ENCODE data around the gene NCK2. TPM values are rescaled to one million over a fixed set of nuclear protein-coding genes. Genes with fewer than 3 reads are reported as not detected.

Gene NCK2
- total and polyA plus RNA-seq, 2 of the 4 experiments (the other 2 are of a cell fraction), result 15.8 to 22.2 TPM

GRCh38 chr2:105800036-105800713 lies 55.5 kb downstream of the NCK2 start:
- no peak overlapping the region for H3K56ac ChIP-seq (ENCODE audit: extremely low read depth, insufficient read depth, low read length)
- dilution Hi-C loops (cut with HindIII; ENCODE audit: low sequenced_read_pairs, unreplicated experiment) (no loop called here), intact Hi-C loops (cut with micrococcal nuclease) (loop anchor here (2.0 kb wide), 1 partner anchor 67 kb away; no protein-coding TSS in a partner anchor), in situ Hi-C loops (cut with MboI; ENCODE audit: low sequenced_read_pairs) (no loop called here)
- no peaks in the 10 kb centered on the region for H3K9me3 ChIP-seq (ENCODE audit: control insufficient read depth, insufficient read depth, low read length)
- no peaks in the 10 kb centered on the region for H3K27me3 ChIP-seq (ENCODE audit: control insufficient read depth, insufficient read depth, low read length)
- no peak overlapping the region for H2AK9ac ChIP-seq (replicated peaks; ENCODE audit: low read depth, low read length, poor library complexity)
- TF ChIP-seq CEBPB (IDR thresholded peaks at IDR 0.05; ENCODE audit: low read depth, low read length) (peak; percentile 80), SMC3 (IDR thresholded peaks at IDR 0.05; ENCODE audit: low read depth, low read length) (no peak)
- H3K4me3 ChIP-seq (ENCODE audit: insufficient read depth, low read depth, low read length), result no peak overlapping the region
- H2AFZ ChIP-seq (replicated peaks; ENCODE audit: low read length, poor library complexity), result no peak overlapping the region
- H3K9me1 ChIP-seq (ENCODE audit: insufficient read depth, low read length), result peaks cover 24% of the 10 kb centered on the region
- no peak overlapping the region for H4K8ac ChIP-seq (ENCODE audit: low read depth in 2 of 2, low read length in 2 of 2)
- H2BK20ac ChIP-seq (ENCODE audit: low read depth, low read length), result no peak overlapping the region
- no TSS peak for BruUV-seq (replicated peaks)
- H3K36me3 ChIP-seq (ENCODE audit: control insufficient read depth, insufficient read depth, low read length), result peaks cover 4% of the 10 kb centered on the region
- 100% methylated on average over 3 of the region's 9 CpGs; no CpG with 5 or more reads in 1 of the 2 experiments for WGBS, 2 experiments (ENCODE audit: extremely low coverage in 2 of 2, insufficient read length in 1 of 2)
- ATAC-seq (ENCODE audit: low read depth), result no peak
- H3K9ac ChIP-seq (ENCODE audit: low read depth, low read length), result no peak overlapping the region
- H3K23ac ChIP-seq (ENCODE audit: low read depth, low read length), result no peak overlapping the region
- H3K79me1 ChIP-seq (ENCODE audit: low read depth in 1 of 2, low read length in 2 of 2), result peaks cover 57 to 88% of the 10 kb centered on the region in 2 experiments
- no peak overlapping the region for H4K91ac ChIP-seq (ENCODE audit: insufficient read depth, low read depth, low read length)
- ChIA-PET CTCF (no interaction called here), POLR2A (ENCODE audit: unreplicated experiment) (no interaction called here)
- H3K4ac ChIP-seq (ENCODE audit: low read depth, low read length), result no peak overlapping the region
- H2BK120ac ChIP-seq (ENCODE audit: low read depth, low read length), result no peak overlapping the region
- no peak overlapping the region for H2BK15ac ChIP-seq (ENCODE audit: low read depth, low read length)
- no peak overlapping the region for H3K18ac ChIP-seq (ENCODE audit: low read depth, low read length)
- H2AK5ac ChIP-seq (ENCODE audit: low read depth, low read length), result no peak overlapping the region
- DNase-seq, result peak; percentile 34
- no peak overlapping the region for H3K4me2 ChIP-seq (ENCODE audit: low read depth, low read length)
- H2BK5ac ChIP-seq (ENCODE audit: low read depth, low read length, poor library complexity, severe bottlenecking), result no peak overlapping the region
- no peak overlapping the region for H4K5ac ChIP-seq (ENCODE audit: low read depth, low read length)
- H4K20me1 ChIP-seq (ENCODE audit: insufficient read depth, low read length), result peaks cover 59% of the 10 kb centered on the region
- H3K4me1 ChIP-seq (ENCODE audit: control insufficient read depth, insufficient read depth, low read length), result peaks cover 18% of the 10 kb centered on the region
- no peak overlapping the region for H3K27ac ChIP-seq (ENCODE audit: insufficient read depth, low read length)
- H3K14ac ChIP-seq (replicated peaks; ENCODE audit: low read depth, low read length), result no peak overlapping the region

All from IMR-90 (cell line).